ENCODE measurements around the gene RAB11A. TPM values are rescaled to one million over a fixed set of nuclear protein-coding genes. Genes with fewer than 3 reads are reported as not detected.

The RAB11A gene
- total and polyA plus RNA-seq, 2 donors (not counting 1 experiment from before 2014, with no cell fraction given): 56.8 to 501 TPM

- Histone ChIP-seq H3K4me3 (replicated peaks in 1 of 4; ENCODE audit: control extremely low read depth in 1 of 4, insufficient read depth in 1 of 4, low read depth in 3 of 4, low read length in 4 of 4) (no peak overlapping the region), H3K4me2 (ENCODE audit: extremely low read depth, insufficient read depth, low read length) (no peak overlapping the region), H3K27ac (ENCODE audit: insufficient read depth, low read length) (no peak overlapping the region), H3K36me3 (ENCODE audit: control insufficient read depth, insufficient read depth, low read length) (no peaks in the 10 kb centered on the region), H4K20me1 (ENCODE audit: control insufficient read depth, extremely low read depth, insufficient read depth, low read length) (no peaks in the 10 kb centered on the region), H3K27me3 (ENCODE audit: control insufficient read depth, insufficient read depth, low read length) (no peaks in the 10 kb centered on the region), H2AFZ (ENCODE audit: low read length) (no peak overlapping the region), H3K4me1 (ENCODE audit: control insufficient read depth, extremely low read depth, insufficient read depth, low read length) (peaks cover 6% of the 10 kb centered on the region), H3K79me2 (ENCODE audit: control insufficient read depth, insufficient read depth, low read length) (no peaks in the 10 kb centered on the region), H3K9me3 (ENCODE audit: control insufficient read depth, insufficient read depth, low read depth, low read length) (no peaks in the 10 kb centered on the region), H3K9ac (ENCODE audit: insufficient read depth, low read length) (no peak overlapping the region)
- TF ChIP-seq CTCF (conservative IDR thresholded peaks at IDR 0.05 in 1 of 2, IDR thresholded peaks at IDR 0.05 in 1 of 2; ENCODE audit: low read depth in 1 of 2, low read length in 2 of 2): no peak
- no peak for TF ChIP-seq EZH2 (IDR thresholded peaks at IDR 0.05; ENCODE audit: low read length, missing control alignments)
- no peak for DNase-seq (ENCODE audit: low read depth in 2 of 2)
Measured at GRCh38 chr15:65916041-65916663, 46.9 kb downstream of the RAB11A start.

- Histone ChIP-seq H2AFZ (ENCODE audit: low read length) (no peak overlapping the region), H3K27ac (ENCODE audit: insufficient read depth, low read length) (no peak overlapping the region), H3K9ac (ENCODE audit: insufficient read depth, low read length) (no peak overlapping the region), H3K27me3 (ENCODE audit: control insufficient read depth, insufficient read depth, low read length) (no peaks in the 10 kb centered on the region), H3K9me3 (ENCODE audit: control insufficient read depth, insufficient read depth, low read depth, low read length) (no peaks in the 10 kb centered on the region), H3K79me2 (ENCODE audit: control insufficient read depth, insufficient read depth, low read length) (no peaks in the 10 kb centered on the region), H3K4me1 (ENCODE audit: control insufficient read depth, extremely low read depth, insufficient read depth, low read length) (peaks cover 6% of the 10 kb centered on the region), H3K4me2 (ENCODE audit: extremely low read depth, insufficient read depth, low read length) (no peak overlapping the region), H4K20me1 (ENCODE audit: control insufficient read depth, extremely low read depth, insufficient read depth, low read length) (no peaks in the 10 kb centered on the region), H3K36me3 (ENCODE audit: control insufficient read depth, insufficient read depth, low read length) (no peaks in the 10 kb centered on the region), H3K4me3 (replicated peaks in 1 of 4; ENCODE audit: control extremely low read depth in 1 of 4, insufficient read depth in 1 of 4, low read depth in 3 of 4, low read length in 4 of 4) (no peak overlapping the region)
- peak; percentile 59 to 65 for DNase-seq (ENCODE audit: low read depth in 2 of 2)
- no peak for TF ChIP-seq EZH2 (IDR thresholded peaks at IDR 0.05; ENCODE audit: low read length, missing control alignments)
- TF ChIP-seq CTCF (conservative IDR thresholded peaks at IDR 0.05 in 1 of 2, IDR thresholded peaks at IDR 0.05 in 1 of 2; ENCODE audit: low read depth in 1 of 2, low read length in 2 of 2): peak; percentile 75 to 84
Measured at GRCh38 chr15:65916664-65917406, 47.5 kb downstream of the RAB11A start.

- Histone ChIP-seq H3K4me2 (ENCODE audit: extremely low read depth, insufficient read depth, low read length) (no peak overlapping the region), H3K9ac (ENCODE audit: insufficient read depth, low read length) (no peak overlapping the region), H3K27ac (ENCODE audit: insufficient read depth, low read length) (no peak overlapping the region), H3K9me3 (ENCODE audit: control insufficient read depth, insufficient read depth, low read depth, low read length) (no peaks in the 10 kb centered on the region), H3K79me2 (ENCODE audit: control insufficient read depth, insufficient read depth, low read length) (no peaks in the 10 kb centered on the region), H3K4me1 (ENCODE audit: control insufficient read depth, extremely low read depth, insufficient read depth, low read length) (peaks cover 6% of the 10 kb centered on the region), H4K20me1 (ENCODE audit: control insufficient read depth, extremely low read depth, insufficient read depth, low read length) (no peaks in the 10 kb centered on the region), H2AFZ (ENCODE audit: low read length) (no peak overlapping the region), H3K4me3 (replicated peaks in 1 of 4; ENCODE audit: control extremely low read depth in 1 of 4, insufficient read depth in 1 of 4, low read depth in 3 of 4, low read length in 4 of 4) (no peak overlapping the region), H3K36me3 (ENCODE audit: control insufficient read depth, insufficient read depth, low read length) (no peaks in the 10 kb centered on the region), H3K27me3 (ENCODE audit: control insufficient read depth, insufficient read depth, low read length) (no peaks in the 10 kb centered on the region)
- no peak for TF ChIP-seq EZH2 (IDR thresholded peaks at IDR 0.05; ENCODE audit: low read length, missing control alignments)
- TF ChIP-seq CTCF (conservative IDR thresholded peaks at IDR 0.05 in 1 of 2, IDR thresholded peaks at IDR 0.05 in 1 of 2; ENCODE audit: low read depth in 1 of 2, low read length in 2 of 2): no peak
- DNase-seq (ENCODE audit: low read depth in 2 of 2): no peak
Measured at GRCh38 chr15:65917407-65917756, 48.1 kb downstream of the RAB11A start.

Data from fibroblast of lung (primary cell).